ENCODE measurements around the gene EMP3.

- TF ChIP-seq CTCF (conservative IDR thresholded peaks at IDR 0.05; ENCODE audit: low read depth in 2 of 2) (no peak), EZH2 (IDR thresholded peaks at IDR 0.05; ENCODE audit: low read depth, unreplicated experiment) (no peak), ZNF114 (CRISPR knock-in tag; IDR thresholded peaks at IDR 0.05) (no peak), NANOG (IDR thresholded peaks at IDR 0.05; ENCODE audit: borderline replicate concordance) (no peak), STAT1 (IDR thresholded peaks at IDR 0.05; ENCODE audit: unreplicated experiment) (no peak), POLR2AphosphoS5 (IDR thresholded peaks at IDR 0.05; ENCODE audit: low read depth) (no peak), CREB1 (CRISPR knock-in tag; IDR thresholded peaks at IDR 0.05; ENCODE audit: low read depth) (no peak), REST (IDR thresholded peaks at IDR 0.05; ENCODE audit: unreplicated experiment) (no peak), EZH2phosphoT487 (IDR thresholded peaks at IDR 0.05; ENCODE audit: unreplicated experiment) (no peak), ETS1 (IDR thresholded peaks at IDR 0.05) (no peak), ZNF331 (CRISPR knock-in tag; IDR thresholded peaks at IDR 0.05; ENCODE audit: low read depth) (no peak), JUNB (IDR thresholded peaks at IDR 0.05; ENCODE audit: unreplicated experiment) (no peak), ZNF462 (CRISPR knock-in tag; IDR thresholded peaks at IDR 0.05) (no peak)
These were observed 20.8 kb downstream of the EMP3 start for GRCh38 chr19:48346191-48346590.

Data from GM23338 (cell line).